ENCODE data around the gene BCL2L2.
A peak's percentile ranks its signal among the peaks of the same experiment; 100 is the strongest.

The BCL2L2 gene

DNA sequence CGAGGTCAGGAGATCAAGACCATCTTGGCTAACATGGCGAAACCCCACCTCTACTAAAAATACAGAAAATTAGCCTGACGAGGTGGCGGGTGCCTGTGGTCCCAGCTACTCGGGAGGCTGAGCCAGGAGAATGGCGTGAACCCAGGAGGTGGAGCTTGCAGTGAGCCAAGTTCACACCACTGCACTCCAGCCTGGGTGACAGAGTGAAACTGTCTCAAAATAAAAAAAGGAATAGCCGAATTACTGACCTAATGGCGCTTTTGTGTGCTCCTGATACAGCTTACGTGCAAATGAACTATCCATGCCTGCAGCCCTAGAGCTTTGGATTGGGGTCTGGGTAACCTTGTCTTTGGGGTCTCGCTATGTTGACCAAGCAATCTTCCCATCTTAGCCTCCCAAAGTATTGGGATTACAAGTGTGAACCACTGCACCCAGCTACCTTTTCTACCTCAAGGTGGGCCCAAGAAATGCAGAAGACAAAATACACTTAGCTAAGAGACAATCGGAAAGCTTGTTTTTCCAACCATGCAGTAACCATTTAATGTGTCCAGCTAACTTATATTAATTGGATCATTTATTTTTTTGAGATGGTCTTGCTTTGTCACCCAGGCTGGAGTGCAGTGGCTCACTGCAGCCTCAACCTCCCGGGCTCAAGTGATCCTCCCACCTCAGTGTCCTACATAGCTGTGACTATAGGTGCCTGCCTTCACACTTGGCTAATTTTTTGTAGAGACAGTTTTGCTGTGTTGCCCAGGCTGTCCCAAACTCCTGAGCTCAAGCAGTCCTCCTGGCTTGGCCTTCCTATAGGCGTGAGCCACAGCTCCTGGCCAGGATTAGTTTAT is 20.1 kb downstream of the BCL2L2 start:
- Histone ChIP-seq H3K4me2 (ENCODE audit: low read length) (no peak overlapping the region), H3K27ac (ENCODE audit: low read depth, low read length) (no peak overlapping the region), H3K4me3 (ENCODE audit: low read length) (no peak overlapping the region), H3F3A (ENCODE audit: control insufficient read depth, insufficient read depth) (peaks cover 34% of the 10 kb centered on the region), H3K27me3 (ENCODE audit: control insufficient read depth, low read length) (no peaks in the 10 kb centered on the region), H3K9me3 (ENCODE audit: control insufficient read depth, insufficient read depth, low read length) (no peaks in the 10 kb centered on the region), H3K9me2 (replicated peaks; ENCODE audit: control insufficient read depth, low read length) (no peaks in the 10 kb centered on the region), H3K36me3 (ENCODE audit: control insufficient read depth, low read length) (peaks cover 44% of the 10 kb centered on the region), H3K4me1 (ENCODE audit: control insufficient read depth, low read length) (peaks cover 11% of the 10 kb centered on the region), H3K79me2 (ENCODE audit: control insufficient read depth, low read length) (peaks cover 26% of the 10 kb centered on the region), H4K20me1 (ENCODE audit: control insufficient read depth, insufficient read depth, low read depth, low read length) (no peaks in the 10 kb centered on the region; the same call in 1 of the 2 replicates)
- TF ChIP-seq EZH2phosphoT487 (IDR thresholded peaks at IDR 0.05; ENCODE audit: borderline replicate concordance, low read length) (no peak), CTCF (IDR thresholded peaks at IDR 0.05; ENCODE audit: low read depth, low read length, poor library complexity, severe bottlenecking) (no peak)

- H3K27me3 ChIP-seq (ENCODE audit: control insufficient read depth, low read length) = no peaks in the 10 kb centered on the region
- H3K27ac ChIP-seq (ENCODE audit: low read depth, low read length) = no peak overlapping the region
- no peaks in the 10 kb centered on the region; the same call in 1 of the 2 replicates for H4K20me1 ChIP-seq (ENCODE audit: control insufficient read depth, insufficient read depth, low read depth, low read length)
These were observed 21.5 kb downstream of the BCL2L2 start for GRCh38 chr14:23327947-23328744.

GRCh38 chr14:23335623-23336022 is 29.0 kb downstream of the BCL2L2 start:
- Histone ChIP-seq H3K4me2 (ENCODE audit: low read length) (no peak overlapping the region), H4K20me1 (ENCODE audit: control insufficient read depth, insufficient read depth, low read depth, low read length) (no peaks in the 10 kb centered on the region), H3K27me3 (ENCODE audit: control insufficient read depth, low read length) (no peaks in the 10 kb centered on the region), H3K36me3 (ENCODE audit: control insufficient read depth, low read length) (no peaks in the 10 kb centered on the region), H3K9me2 (replicated peaks; ENCODE audit: control insufficient read depth, low read length) (no peaks in the 10 kb centered on the region), H3K9me3 (ENCODE audit: control insufficient read depth, insufficient read depth, low read length) (no peaks in the 10 kb centered on the region), H3K27ac (ENCODE audit: low read depth, low read length) (no peak overlapping the region), H3K4me1 (ENCODE audit: control insufficient read depth, low read length) (no peaks in the 10 kb centered on the region), H3K4me3 (ENCODE audit: low read length) (no peak overlapping the region), H3F3A (ENCODE audit: control insufficient read depth, insufficient read depth) (no peaks in the 10 kb centered on the region), H3K79me2 (ENCODE audit: control insufficient read depth, low read length) (no peaks in the 10 kb centered on the region)
- no peak for TF ChIP-seq EZH2phosphoT487 (IDR thresholded peaks at IDR 0.05; ENCODE audit: borderline replicate concordance, low read length)

More at GRCh38 chr14:23327947-23328744, 21.5 kb downstream of the BCL2L2 start:
- no peak overlapping the region for H3K4me2 ChIP-seq (ENCODE audit: low read length)
- H3K9me2 ChIP-seq (replicated peaks; ENCODE audit: control insufficient read depth, low read length) = no peaks in the 10 kb centered on the region
- H3K79me2 ChIP-seq (ENCODE audit: control insufficient read depth, low read length) = peaks cover 11% of the 10 kb centered on the region
- peaks cover 4% of the 10 kb centered on the region for H3K4me1 ChIP-seq (ENCODE audit: control insufficient read depth, low read length)
- TF ChIP-seq EZH2phosphoT487 (IDR thresholded peaks at IDR 0.05; ENCODE audit: borderline replicate concordance, low read length) (no peak), CTCF (IDR thresholded peaks at IDR 0.05; ENCODE audit: low read depth, low read length, poor library complexity, severe bottlenecking) (peak; percentile 92)
- H3K4me3 ChIP-seq (ENCODE audit: low read length) = no peak overlapping the region
- peaks cover 31% of the 10 kb centered on the region for H3K36me3 ChIP-seq (ENCODE audit: control insufficient read depth, low read length)
- no peaks in the 10 kb centered on the region for H3K9me3 ChIP-seq (ENCODE audit: control insufficient read depth, insufficient read depth, low read length)
- peaks cover 33% of the 10 kb centered on the region for H3F3A ChIP-seq (ENCODE audit: control insufficient read depth, insufficient read depth)
